CD4-positive, CD25-positive, alpha-beta regulatory T cell (primary cell): ENCODE data around the gene GEMIN2. TPM values are rescaled to one million over a fixed set of nuclear protein-coding genes. Genes with fewer than 3 reads are reported as not detected.
"Not testable (repeated sequence)": the region's sequence is repeated elsewhere in the genome, so short reads cannot be mapped to it uniquely, and the experiment has no call there.

Source experiments
- ATAC-seq, 2 donors: fragments of 150-1000 bp; cut with Tn5 transposase; one replicate each; pipeline ENCODE4 v1.10.0; 2021; ENCODE audit warnings: low read depth in 2 of 2, moderate number of reproducible peaks in 2 of 2, moderate library complexity in 1 of 2
- DNase-seq, 3 donors: peaks; one replicate each; pipeline versions ENCODE4 v3.0.0 to v3.0.0-alpha.2; 2012 to 2022; ENCODE audit warnings: mixed read lengths in 1 of 3
- H3K27ac ChIP-seq: one replicate; pipeline ENCODE4 v1.7.0; 2013; ENCODE audit warnings: mild to moderate bottlenecking, low read length; ENCODE audit not compliant: insufficient read depth, poor library complexity, severe bottlenecking
- H3K27me3 ChIP-seq: one replicate; pipeline ENCODE4 v1.7.0; 2013; ENCODE audit warnings: low read length; ENCODE audit not compliant: control insufficient read depth, insufficient read depth
- H3K36me3 ChIP-seq: one replicate; pipeline ENCODE4 v1.7.0; 2013; ENCODE audit warnings: mild to moderate bottlenecking, low read length, moderate library complexity; ENCODE audit not compliant: control insufficient read depth, insufficient read depth
- H3K4me1 ChIP-seq: 2 replicates; pipeline ENCODE4 v1.7.0; 2013; ENCODE audit warnings: mild to moderate bottlenecking, low read length; ENCODE audit not compliant: insufficient read depth, control insufficient read depth, poor library complexity, severe bottlenecking
- H3K4me3 ChIP-seq: one replicate; pipeline ENCODE4 v1.7.0; 2013; ENCODE audit warnings: low read depth, mild to moderate bottlenecking, low read length, moderate library complexity
- H3K9me3 ChIP-seq, 2 experiments: 1 replicate in 1 of 2; 2 replicates in 1 of 2; pipeline ENCODE4 v1.7.0; 2013; ENCODE audit warnings: low read length in 2 of 2, mild to moderate bottlenecking in 1 of 2, moderate library complexity in 1 of 2; ENCODE audit not compliant: control insufficient read depth in 2 of 2
- H3K27ac Mint-ChIP-seq, 3 donors: one replicate each; pipeline ENCODE4 v1.8.0; 2020 to 2022; ENCODE audit warnings: mild to moderate bottlenecking in 3 of 3, mixed read lengths in 3 of 3, moderate library complexity in 2 of 3
- H3K27me3 Mint-ChIP-seq: one replicate; pipeline ENCODE4 v1.8.0; 2022; ENCODE audit warnings: mild to moderate bottlenecking, mixed read lengths
- H3K36me3 Mint-ChIP-seq: one replicate; pipeline ENCODE4 v1.8.0; 2020; ENCODE audit warnings: mixed read lengths
- H3K4me1 Mint-ChIP-seq, 4 donors: one replicate each; pipeline ENCODE4 v1.8.0; 2020 to 2022; ENCODE audit warnings: mixed read lengths in 4 of 4, mild to moderate bottlenecking in 1 of 4
- H3K4me3 Mint-ChIP-seq, 4 donors: one replicate each; pipeline ENCODE4 v1.8.0; 2020 to 2022; ENCODE audit warnings: mild to moderate bottlenecking in 4 of 4, mixed read lengths in 4 of 4, moderate library complexity in 3 of 4
- H3K9me3 Mint-ChIP-seq, 7 donors: one replicate each; pipeline ENCODE4 v1.8.0; 2020 to 2022; ENCODE audit warnings: mixed read lengths in 7 of 7, mild to moderate bottlenecking in 3 of 7, moderate library complexity in 2 of 7
- polyA plus RNA-seq, 4 donors: library from polyadenylated mRNA; unstranded; fragments of 300-500 nt; fragmentation: Illumina TruSeq; gene quantifications; one replicate each; pipeline ENCODE4 v1.2.3, GENCODE V29; 2021
- total RNA-seq: library from RNA; stranded (reverse); gene quantifications from one replicate; pipeline ENCODE4 v1.2.3, GENCODE V29; 2022

Gene GEMIN2
- total and polyA plus RNA-seq, 5 donors from 2014 or later: 13.4 to 18.8 (median 17.7) TPM

DNA sequence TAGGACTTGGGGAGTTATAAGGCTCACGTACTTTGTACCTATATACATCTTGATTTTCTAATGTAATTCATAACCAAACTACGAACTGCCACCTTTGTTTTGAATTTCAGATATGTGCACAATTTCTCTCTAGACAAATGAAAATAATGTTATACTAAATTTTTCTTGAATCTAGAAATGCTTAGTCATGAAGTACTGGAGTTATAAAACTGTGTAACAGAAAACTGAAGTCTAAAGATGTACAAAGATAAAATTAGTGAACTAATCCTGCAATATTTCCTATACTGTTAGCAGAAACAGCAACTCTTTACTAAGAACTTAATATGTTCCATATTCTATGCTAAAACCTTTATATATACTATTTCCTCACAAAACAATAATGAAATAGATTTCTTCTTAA, 26.6 kb upstream of the GEMIN2 start:
- H3K27me3 ChIP-seq: no peaks in the 10 kb centered on the region
- no peak overlapping the region for H3K27ac ChIP-seq
- Mint-ChIP-seq H3K27me3 (no peaks in the 10 kb centered on the region), H3K4me3 (no peak overlapping the region), H3K27ac (peak overlapping the region in 1 of 3 donors; percentile 38), H3K36me3 (peaks cover 50% of the 10 kb centered on the region), H3K4me1 (peaks cover 14 to 31% (median 22%) of the 10 kb centered on the region in 4 donors), H3K9me3 (no peaks in the 10 kb centered on the region)
- no peak overlapping the region for H3K4me3 ChIP-seq
- no peaks in the 10 kb centered on the region for H3K4me1 ChIP-seq
- H3K9me3 ChIP-seq: no peaks in the 10 kb centered on the region
- ATAC-seq (no peak), DNase-seq (no peak)
- peaks cover 83% of the 10 kb centered on the region for H3K36me3 ChIP-seq

DNA sequence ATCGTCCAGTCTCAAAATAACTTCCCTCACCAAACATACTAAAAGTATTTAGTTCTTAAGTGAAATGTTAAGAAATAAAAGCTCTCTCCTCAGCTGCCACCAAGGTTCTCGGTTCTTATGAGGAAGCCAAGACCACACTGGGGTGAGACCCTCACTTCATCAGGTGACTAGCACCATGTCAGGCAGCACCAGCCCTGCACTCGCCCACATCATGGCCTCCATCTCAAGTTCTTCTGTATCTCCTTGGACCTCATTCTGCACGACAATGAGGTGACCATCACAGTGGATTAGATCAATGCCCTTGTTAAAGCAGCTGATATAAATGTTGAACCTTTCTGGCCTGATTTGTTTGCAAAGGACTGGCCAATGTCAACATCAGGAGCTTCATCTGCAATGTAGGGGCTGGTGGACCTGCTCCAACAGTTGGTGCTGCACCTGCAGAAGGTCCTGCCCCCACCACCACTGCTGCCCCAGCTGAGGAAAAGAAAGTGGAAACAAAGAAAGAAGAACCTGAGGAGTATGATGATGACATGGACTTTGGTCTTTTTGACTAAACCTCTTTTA, 23.5 kb upstream of the GEMIN2 start:
- DNase-seq (no peak), ATAC-seq (no peak)
- Histone ChIP-seq H3K4me1 (no peaks in the 10 kb centered on the region), H3K4me3 (no peak overlapping the region), H3K9me3 (no peaks in the 10 kb centered on the region), H3K27ac (no peak overlapping the region), H3K27me3 (no peaks in the 10 kb centered on the region), H3K36me3 (peaks cover 83% of the 10 kb centered on the region)
- H3K4me1 Mint-ChIP-seq: peaks cover 21 to 43% (median 34%) of the 10 kb centered on the region in 4 donors
- no peak overlapping the region for H3K4me3 Mint-ChIP-seq
- H3K36me3 Mint-ChIP-seq: peaks cover 50% of the 10 kb centered on the region
- H3K27me3 Mint-ChIP-seq: no peaks in the 10 kb centered on the region
- peak overlapping the region in 1 of 3 donors; percentile 61 for H3K27ac Mint-ChIP-seq
- no peaks in the 10 kb centered on the region for H3K9me3 Mint-ChIP-seq

DNA sequence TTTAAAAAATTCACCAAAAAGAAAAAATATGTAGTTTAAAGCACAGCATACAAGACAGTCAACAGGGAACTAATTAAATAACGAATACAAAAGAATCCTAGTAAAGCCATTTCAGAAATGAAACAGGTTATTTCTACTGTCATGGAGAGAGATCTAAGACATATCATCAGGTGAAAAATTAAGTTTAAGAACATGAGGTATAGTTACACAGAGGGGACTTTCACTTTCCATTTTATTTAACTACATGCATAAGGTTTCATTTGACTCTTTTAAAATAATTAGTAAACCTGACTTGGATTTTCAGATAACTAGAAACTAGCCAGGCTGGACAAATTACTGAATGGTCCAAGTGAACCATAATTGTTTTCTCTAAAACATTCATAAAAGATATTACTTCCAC, 22.4 kb upstream of the GEMIN2 start:
- no peaks in the 10 kb centered on the region for H3K27me3 Mint-ChIP-seq
- Histone ChIP-seq H3K9me3 (no peaks in the 10 kb centered on the region), H3K36me3 (peaks cover 73% of the 10 kb centered on the region), H3K27ac (no peak overlapping the region), H3K27me3 (no peaks in the 10 kb centered on the region), H3K4me1 (no peaks in the 10 kb centered on the region), H3K4me3 (no peak overlapping the region)
- no peak for ATAC-seq
- no peaks in the 10 kb centered on the region for H3K9me3 Mint-ChIP-seq
- peaks cover 43% of the 10 kb centered on the region for H3K36me3 Mint-ChIP-seq
- peak in 1 of 3 donors; percentile 25 for DNase-seq
- H3K4me1 Mint-ChIP-seq: peaks cover 21 to 44% (median 36%) of the 10 kb centered on the region in 4 donors
- no peak overlapping the region for H3K4me3 Mint-ChIP-seq
- peak overlapping the region in 2 of 3 donors; percentile 13 to 39 for H3K27ac Mint-ChIP-seq

DNA sequence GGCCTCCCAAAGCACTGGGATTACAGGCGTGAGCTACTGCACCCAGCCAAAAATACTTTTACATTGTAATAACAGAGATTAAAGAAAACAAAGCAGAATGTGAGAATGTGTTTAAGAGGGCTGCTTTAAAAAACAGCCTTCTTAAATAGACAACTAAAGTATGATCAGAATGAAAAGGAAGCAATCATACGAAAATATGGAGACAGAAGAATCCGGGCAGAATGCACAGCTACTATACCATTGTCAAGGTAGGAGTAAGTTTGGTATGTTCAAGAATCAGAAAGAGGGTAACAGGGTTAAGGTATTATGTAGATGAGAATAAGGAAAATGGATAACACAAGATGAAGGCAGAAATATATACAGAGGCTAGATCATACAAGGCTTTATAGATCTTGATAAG, 19.6 kb upstream of the GEMIN2 start:
- Mint-ChIP-seq H3K27me3 (no peaks in the 10 kb centered on the region), H3K4me1 (peaks cover 24 to 52% (median 40%) of the 10 kb centered on the region in 4 donors), H3K9me3 (no peaks in the 10 kb centered on the region), H3K27ac (peak overlapping the region in 2 of 3 donors; percentile 2 to 18), H3K4me3 (peak overlapping the region in 2 of 4 donors; percentile 6 to 35), H3K36me3 (peaks cover 28% of the 10 kb centered on the region)
- H3K4me1 ChIP-seq: peaks cover 20% of the 10 kb centered on the region
- no peaks in the 10 kb centered on the region for H3K27me3 ChIP-seq
- H3K27ac ChIP-seq: no peak overlapping the region
- no peak overlapping the region for H3K4me3 ChIP-seq
- no peak for ATAC-seq
- no peaks in the 10 kb centered on the region for H3K9me3 ChIP-seq
- H3K36me3 ChIP-seq: peaks cover 53% of the 10 kb centered on the region
- no peak for DNase-seq

DNA sequence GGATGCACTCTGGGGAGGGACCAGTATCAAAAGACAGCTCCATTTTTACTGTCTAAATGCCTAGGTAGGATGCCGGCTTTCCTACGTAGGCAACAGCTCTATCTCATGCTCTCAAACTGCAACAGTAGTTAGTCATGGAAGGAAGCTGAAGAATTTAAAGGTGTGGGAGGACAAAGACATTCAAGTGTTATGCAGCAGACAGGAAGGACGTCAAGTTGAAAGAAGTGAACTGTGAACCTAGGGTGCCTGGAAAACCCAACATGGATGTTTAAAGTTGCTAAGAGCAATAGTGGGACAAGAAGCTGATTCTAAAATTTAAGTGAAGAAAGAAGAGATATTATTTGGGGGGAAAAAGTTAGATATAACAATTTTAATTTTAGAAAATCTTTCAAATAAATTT, 17.0 kb upstream of the GEMIN2 start:
- H3K4me3 Mint-ChIP-seq: peak overlapping the region in 3 of 4 donors; percentile 0 to 63 (median 22)
- H3K4me3 ChIP-seq: no peak overlapping the region
- peak in 1 of 3 donors; percentile 50 for DNase-seq
- H3K9me3 ChIP-seq: no peaks in the 10 kb centered on the region
- H3K9me3 Mint-ChIP-seq: no peaks in the 10 kb centered on the region
- peaks cover 28 to 63% (median 45%) of the 10 kb centered on the region in 4 donors for H3K4me1 Mint-ChIP-seq
- no peaks in the 10 kb centered on the region for H3K27me3 Mint-ChIP-seq
- H3K36me3 Mint-ChIP-seq: peaks cover 14% of the 10 kb centered on the region
- H3K4me1 ChIP-seq: peaks cover 27% of the 10 kb centered on the region
- no peaks in the 10 kb centered on the region for H3K27me3 ChIP-seq
- peak overlapping the region; percentile 29 for H3K27ac ChIP-seq
- peak overlapping the region; percentile 5 to 68 (median 57) for H3K27ac Mint-ChIP-seq
- peaks cover 27% of the 10 kb centered on the region for H3K36me3 ChIP-seq
- peak; percentile 57 to 66 for ATAC-seq

DNA sequence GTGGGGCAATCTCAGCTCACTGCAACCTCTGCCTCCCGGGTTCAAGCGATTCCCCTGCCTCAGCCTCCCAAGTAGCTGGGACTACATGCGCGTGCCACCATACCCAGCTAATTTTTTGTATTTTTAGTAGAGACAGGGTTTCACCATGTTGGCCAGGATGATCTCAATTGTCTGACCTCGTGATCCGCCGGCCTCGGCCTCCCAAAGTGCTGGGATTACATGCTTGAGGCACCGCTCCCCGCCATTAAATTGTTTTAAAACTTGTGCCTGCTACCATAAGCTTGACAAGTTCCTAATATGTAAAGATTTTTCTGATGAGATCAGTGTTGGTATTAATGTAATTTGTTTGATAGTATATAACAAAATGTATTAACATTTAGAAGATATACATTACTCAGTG, 14.9 kb upstream of the GEMIN2 start:
- not testable (repeated sequence) for H3K27me3 Mint-ChIP-seq, H3K9me3 ChIP-seq, H3K9me3 Mint-ChIP-seq, DNase-seq, ATAC-seq, H3K27me3 ChIP-seq, H3K4me3 ChIP-seq
- peaks cover 31 to 74% (median 53%) of the 10 kb centered on the region in 4 donors for H3K4me1 Mint-ChIP-seq
- H3K4me3 Mint-ChIP-seq: peak overlapping the region in 1 of 4 donors; percentile 100
- H3K36me3 ChIP-seq: peaks cover 13% of the 10 kb centered on the region
- peak overlapping the region; percentile 21 for H3K27ac ChIP-seq
- peaks cover 13% of the 10 kb centered on the region for H3K36me3 Mint-ChIP-seq
- peaks cover 38% of the 10 kb centered on the region for H3K4me1 ChIP-seq
- H3K27ac Mint-ChIP-seq: peak overlapping the region in 1 of 3 donors; percentile 72

DNA sequence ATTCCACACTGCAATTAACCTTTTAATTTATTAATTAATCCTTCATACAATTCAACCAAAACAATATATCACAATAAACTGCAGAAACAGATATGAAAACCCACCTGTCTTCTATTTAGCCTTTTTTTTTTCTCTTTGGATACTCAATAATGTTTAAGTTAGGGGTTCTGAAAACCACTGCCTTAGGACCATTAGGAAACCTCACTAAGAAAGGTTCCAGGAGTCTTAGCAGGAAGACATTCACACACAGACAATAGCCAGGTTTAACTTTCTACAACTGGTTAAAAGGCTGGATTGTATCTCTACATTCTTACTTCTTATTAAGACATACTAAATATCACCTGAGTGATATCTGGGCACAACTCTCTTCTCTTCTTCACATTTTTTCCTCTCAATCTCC, 14.4 kb upstream of the GEMIN2 start:
- peak overlapping the region; percentile 2 to 100 (median 15) for H3K4me3 Mint-ChIP-seq
- H3K36me3 ChIP-seq: peaks cover 9% of the 10 kb centered on the region
- no peak for ATAC-seq
- DNase-seq: no peak
- peaks cover 41% of the 10 kb centered on the region for H3K4me1 ChIP-seq
- peak overlapping the region; percentile 21 for H3K27ac ChIP-seq
- H3K27ac Mint-ChIP-seq: peak overlapping the region in 2 of 3 donors; percentile 1 to 74
- H3K36me3 Mint-ChIP-seq: peaks cover 8% of the 10 kb centered on the region
- peaks cover 27 to 71% (median 50%) of the 10 kb centered on the region in 4 donors for H3K4me1 Mint-ChIP-seq
- H3K4me3 ChIP-seq: peak overlapping the region; percentile 12
- no peaks in the 10 kb centered on the region for H3K27me3 ChIP-seq
- H3K27me3 Mint-ChIP-seq: no peaks in the 10 kb centered on the region
- H3K9me3 Mint-ChIP-seq: no peaks in the 10 kb centered on the region
- no peaks in the 10 kb centered on the region for H3K9me3 ChIP-seq
